HG02798 (cell line): ENCODE measurements around the gene ERMARD.

ENCODE experiments used
- ATAC-seq: cut with Tn5 transposase; IDR thresholded peaks from one replicate; pipeline ENCODE4 v1.9.1; 2021; ENCODE audit warnings: mild to moderate bottlenecking; ENCODE audit not compliant: unreplicated experiment, poor library complexity

Gene ERMARD

GRCh38 chr6:169751242-169752073 lies at the start of gene ERMARD, which contains the start of gene DYNLT2:
Gene ERMARD (plus strand): TSS chr6:169751622. CDS start chr6:169751658, 36 bp downstream.
Gene DYNLT2 (minus strand): TSS chr6:169751572. CDS start chr6:169751458, 114 bp downstream.
- peak; percentile 98 for ATAC-seq

DNA sequence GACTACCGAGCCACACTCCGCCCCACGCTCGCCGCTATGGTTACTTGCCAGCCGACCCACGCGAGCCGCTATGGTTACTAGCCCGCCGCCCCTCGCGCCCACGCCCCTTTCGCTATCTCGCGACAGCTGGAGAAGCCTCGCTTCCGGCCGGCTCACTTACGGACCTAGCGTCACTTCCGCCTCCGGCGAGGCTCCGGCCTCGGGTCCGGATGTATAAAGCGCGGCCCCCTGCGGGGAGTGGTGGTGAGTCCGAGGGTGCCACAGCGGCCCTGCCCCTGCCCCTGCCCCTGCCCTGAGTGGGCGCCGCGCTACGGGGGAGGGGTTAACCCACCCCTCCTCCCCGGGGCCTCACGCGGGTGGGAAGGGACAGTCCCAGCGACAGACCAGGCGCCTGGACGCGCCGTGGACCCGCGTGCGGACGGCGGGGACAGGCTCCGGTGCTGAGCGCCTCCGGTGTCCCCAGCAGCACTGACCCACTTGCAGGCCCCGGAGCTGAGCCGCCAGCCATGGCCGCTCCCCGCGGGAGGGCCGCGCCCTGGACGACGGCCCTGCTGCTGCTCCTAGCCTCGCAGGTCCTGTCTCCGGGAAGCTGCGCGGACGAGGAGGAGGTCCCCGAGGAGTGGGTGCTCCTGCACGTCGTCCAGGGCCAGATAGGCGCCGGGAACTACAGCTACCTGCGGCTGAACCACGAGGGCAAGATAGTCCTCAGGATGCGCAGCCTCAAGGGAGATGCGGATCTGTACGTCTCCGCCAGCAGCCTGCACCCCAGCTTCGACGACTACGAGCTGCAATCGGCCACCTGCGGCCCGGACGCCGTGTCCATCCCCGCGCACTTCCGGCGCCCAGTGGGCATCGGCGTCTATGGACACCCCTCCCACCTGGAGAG lies 49.2 kb upstream of the ERMARD start, which contains the start of the genes C6orf120 and WDR27:
C6orf120 (plus strand) TSS at position 173 of the 886 bp plus-strand sequence; CDS start at position 507, 334 bp downstream.
WDR27 (minus strand) TSS at position 76 of the 886 bp plus-strand sequence. CDS start 13,024 bp downstream, outside the sequence.
- ATAC-seq: peak; percentile 95

DNA sequence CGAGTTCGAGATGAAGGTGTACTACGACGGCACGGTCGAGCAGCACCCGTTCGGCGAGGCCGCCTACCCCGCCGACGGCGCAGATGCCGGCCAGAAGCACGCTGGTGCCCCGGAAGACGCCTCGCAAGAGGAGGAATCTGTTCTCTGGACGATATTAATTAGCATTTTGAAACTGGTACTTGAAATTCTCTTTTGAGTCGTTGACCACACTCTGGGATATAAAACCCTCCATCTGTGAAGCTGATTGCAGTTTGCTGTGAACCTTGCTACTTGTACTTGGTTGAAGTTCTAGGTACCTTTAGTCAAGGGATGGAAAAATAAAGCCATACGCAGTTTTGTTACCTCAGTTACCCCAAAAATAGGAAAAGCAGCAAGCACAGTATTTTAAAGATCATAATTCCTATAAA lies 48.6 kb upstream of the ERMARD start:
- ATAC-seq: peak; percentile 9

DNA sequence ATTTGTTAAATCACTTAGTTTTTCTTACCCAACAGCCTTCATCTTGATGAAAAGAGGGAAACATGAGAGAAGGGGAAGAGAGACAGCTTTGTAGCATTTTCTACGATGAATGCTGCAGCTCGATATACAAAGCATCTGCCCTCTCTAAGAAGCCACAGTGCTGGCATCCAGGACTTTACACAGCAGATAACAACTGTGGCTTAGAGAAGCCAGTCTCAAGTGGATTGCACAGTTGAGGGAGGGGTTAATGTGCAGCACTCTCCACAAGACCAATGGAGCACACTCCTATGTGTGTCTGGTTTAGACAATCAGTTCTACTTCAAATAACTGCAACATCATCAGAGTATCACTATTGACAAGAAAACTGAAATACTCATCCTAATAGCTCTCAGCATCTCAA lies 43.6 kb upstream of the ERMARD start:
- no peak for ATAC-seq

DNA sequence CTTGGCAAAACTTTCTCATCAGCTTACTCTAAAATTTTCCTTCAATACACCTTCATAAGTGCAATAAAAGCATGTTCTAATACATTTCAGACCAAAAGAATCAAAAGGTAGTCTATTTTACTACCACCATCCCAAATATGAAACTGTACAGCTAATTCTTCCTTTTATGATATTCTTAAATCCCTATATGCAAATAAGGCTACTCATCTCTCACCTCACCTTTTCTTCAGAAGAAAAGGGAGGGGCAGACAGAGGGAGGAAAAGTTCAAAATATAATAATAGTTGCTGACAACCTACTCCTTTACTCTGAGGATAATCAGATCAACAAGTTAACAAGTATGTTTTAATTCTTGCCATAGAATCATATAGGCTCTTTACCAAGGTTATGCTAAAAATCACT lies 42.1 kb upstream of the ERMARD start:
- no peak for ATAC-seq

- ATAC-seq: no peak
Measured at GRCh38 chr6:169710009-169710408, 41.4 kb upstream of the ERMARD start.

DNA sequence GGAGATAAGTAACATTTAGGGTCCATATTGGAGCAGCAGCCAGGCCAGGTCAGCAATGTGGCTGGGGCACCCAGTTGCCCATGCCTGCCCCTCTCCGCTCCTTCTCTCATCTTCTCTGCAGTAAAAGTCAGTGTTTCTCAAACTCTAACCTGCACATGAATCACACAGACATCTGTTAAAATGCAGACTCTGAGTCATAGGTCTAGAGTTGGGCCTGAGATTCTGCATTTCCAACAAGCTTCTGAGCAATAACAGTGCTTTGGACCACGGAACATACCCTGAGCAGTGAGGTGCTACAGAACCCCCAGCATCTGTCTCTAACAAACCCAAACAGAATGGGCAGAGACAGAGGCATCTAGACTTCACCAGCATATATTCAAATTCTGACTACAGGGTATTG lies 37.2 kb upstream of the ERMARD start:
- ATAC-seq: no peak

- no peak for ATAC-seq
Measured at GRCh38 chr6:169714595-169714994, 36.8 kb upstream of the ERMARD start.

DNA sequence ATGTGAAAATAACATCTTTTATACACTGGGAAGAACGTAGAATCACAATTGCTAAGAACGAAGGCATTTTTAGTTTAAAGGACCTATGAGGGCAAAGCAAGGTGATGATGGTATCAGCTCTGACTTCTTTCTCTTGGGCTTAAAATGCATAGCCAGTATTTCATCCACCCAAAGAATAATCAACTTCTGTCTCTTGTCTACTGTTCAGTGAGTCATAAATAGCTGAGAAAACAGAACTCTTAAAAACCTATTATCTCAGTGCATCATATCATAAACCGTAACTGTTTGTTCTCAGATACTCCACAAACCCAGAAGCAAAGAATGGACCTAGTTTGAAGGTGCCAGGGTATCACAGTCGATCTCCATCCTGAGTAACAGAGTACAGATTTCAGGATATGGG lies 32.3 kb upstream of the ERMARD start:
- ATAC-seq: no peak

- no peak for ATAC-seq
Measured at GRCh38 chr6:169720207-169720855, 31.1 kb upstream of the ERMARD start.

DNA sequence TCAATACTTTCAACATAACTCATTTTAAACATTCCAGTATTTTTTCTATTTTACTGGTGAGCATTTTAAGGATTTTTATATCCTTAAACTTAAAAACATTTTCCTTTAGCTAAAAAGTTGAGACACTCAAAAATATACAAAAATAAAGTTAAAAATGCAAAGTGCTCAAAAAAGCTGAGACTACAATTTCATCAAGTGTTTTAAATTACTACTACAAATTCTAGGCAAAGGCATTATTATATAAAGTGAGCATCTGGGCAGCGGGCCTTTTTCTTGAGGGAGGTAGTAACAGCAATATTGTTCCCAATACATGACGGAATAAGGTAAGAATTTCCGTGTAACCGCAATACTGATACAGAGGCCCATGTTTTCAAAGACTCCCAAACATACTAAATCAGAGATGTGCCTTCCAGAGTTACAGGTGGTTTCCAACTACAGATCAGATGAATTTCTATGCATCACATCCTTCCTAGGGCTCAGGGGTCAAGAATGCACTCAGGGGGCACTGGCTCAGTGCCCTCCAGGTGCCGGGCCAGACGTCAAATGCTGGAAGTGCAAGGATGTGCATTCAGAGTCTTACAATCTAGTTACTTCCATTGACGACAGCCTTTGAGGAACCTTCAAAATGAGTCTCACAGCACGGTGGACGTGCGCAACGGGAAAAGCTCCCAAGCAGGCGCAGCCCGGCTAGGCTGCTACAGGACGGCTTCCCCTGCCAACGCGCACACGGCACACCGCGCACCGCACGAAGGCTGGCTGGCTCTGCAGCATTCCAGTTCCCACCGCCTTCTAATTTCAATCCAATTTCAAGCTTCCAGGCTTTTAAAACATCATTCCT lies 28.8 kb upstream of the ERMARD start:
- ATAC-seq: no peak

GRCh38 chr6:169723200-169723909 lies 28.1 kb upstream of the ERMARD start:
- peak; percentile 42 for ATAC-seq

GRCh38 chr6:169723991-169724493 lies 27.4 kb upstream of the ERMARD start:
- ATAC-seq: peak; percentile 49

GRCh38 chr6:169724494-169725124 lies 26.8 kb upstream of the ERMARD start, which contains the start of gene PHF10:
Gene PHF10 (minus strand): TSS chr6:169724500. CDS start chr6:169723931, 569 bp downstream.
- ATAC-seq: peak; percentile 52

GRCh38 chr6:169725125-169726048 lies 26.0 kb upstream of the ERMARD start:
- ATAC-seq: no peak

GRCh38 chr6:169726049-169726400 lies 25.4 kb upstream of the ERMARD start:
- no peak for ATAC-seq

DNA sequence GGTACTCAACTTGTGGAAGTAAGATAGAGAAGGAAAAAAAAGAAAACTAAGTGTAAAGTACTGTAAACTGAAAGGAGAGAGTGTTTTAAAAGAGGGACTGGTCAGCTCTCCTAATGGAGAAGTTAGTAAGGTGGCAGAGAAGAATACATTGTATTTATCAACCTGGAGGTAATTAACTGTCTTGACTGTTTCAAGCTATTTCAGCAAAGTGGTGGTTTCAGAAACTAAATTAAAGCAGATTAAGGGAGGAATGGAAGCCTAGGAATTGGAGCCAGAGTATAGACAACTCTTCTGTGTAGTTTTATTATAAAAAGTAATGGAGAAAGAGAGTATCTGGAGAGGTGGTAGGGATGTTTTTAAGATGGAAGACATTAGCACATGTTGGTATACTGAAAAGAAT lies 24.5 kb upstream of the ERMARD start:
- no peak for ATAC-seq
